Activated B cell treated with CpG ODN at 0.5 μM for 24 hours (primary cell): ENCODE data around the gene SCGB1D2. TPM values are rescaled to one million over a fixed set of nuclear protein-coding genes. Genes with fewer than 3 reads are reported as not detected.
"Not testable (repeated sequence)": the region's sequence is repeated elsewhere in the genome, so short reads cannot be mapped to it uniquely, and the experiment has no call there.

ENCODE experiments used
- ATAC-seq: fragments of 200-7000 bp; cut with Tn5 transposase; one replicate; pipeline ENCODE4 v1.10.0; 2021; ENCODE audit warnings: low read depth, mild to moderate bottlenecking, moderate library complexity
- CTCF ChIA-PET: fragments of 350-600 bp; sonication (Branson Sonifier 250); formaldehyde crosslinking; loops from one replicate; lab custom pipeline; 2021; ENCODE audit warnings: antibody characterized with exemption; lab: Charles Lee
- POLR2A ChIA-PET: fragments of 350-600 bp; sonication (Branson Sonifier 250); formaldehyde crosslinking; loops from one replicate; lab custom pipeline; 2021; ENCODE audit warnings: antibody characterized with exemption; lab: Charles Lee
- DNase-seq: peaks from one replicate; pipeline ENCODE4 v3.0.0; 2022
- H3K27ac Mint-ChIP-seq: one replicate; pipeline ENCODE4 v1.8.0; 2020; ENCODE audit warnings: mixed read lengths
- H3K27me3 Mint-ChIP-seq: one replicate; pipeline ENCODE4 v1.8.0; 2021; ENCODE audit warnings: mixed read lengths
- H3K36me3 Mint-ChIP-seq: one replicate; pipeline ENCODE4 v1.8.0; 2021; ENCODE audit warnings: low read depth, mixed read lengths
- H3K4me1 Mint-ChIP-seq: one replicate; pipeline ENCODE4 v1.8.0; 2021; ENCODE audit warnings: mixed read lengths
- H3K4me3 Mint-ChIP-seq: one replicate; pipeline ENCODE4 v1.8.0; 2020; ENCODE audit warnings: mild to moderate bottlenecking, mixed read lengths
- H3K9me3 Mint-ChIP-seq: one replicate; pipeline ENCODE4 v1.8.0; 2020; ENCODE audit warnings: mixed read lengths
- intact Hi-C: fragments of 100-400 bp; cut with micrococcal nuclease; formaldehyde crosslinking; loops from one replicate; pipeline ENCODE4 v1.15.1; 2024
- total RNA-seq: library from RNA; stranded (reverse); gene quantifications from 2 replicates; pipeline ENCODE4 v1.2.3, GENCODE V29; 2022
- TF ChIP-seq, protein P1 (sequence below): fragments of 200-600 bp; IDR thresholded peaks from one replicate; pipeline ENCODE4 v1.8.0; 2022; ENCODE audit warnings: antibody characterized with exemption, mild to moderate bottlenecking

SCGB1D2 gene
- total RNA-seq, 1 donor from 2014 or later: not detected

- no peak overlapping the region for H3K27ac Mint-ChIP-seq
- CTCF ChIA-PET: no interaction called here
- TF ChIP-seq, protein P1, sequence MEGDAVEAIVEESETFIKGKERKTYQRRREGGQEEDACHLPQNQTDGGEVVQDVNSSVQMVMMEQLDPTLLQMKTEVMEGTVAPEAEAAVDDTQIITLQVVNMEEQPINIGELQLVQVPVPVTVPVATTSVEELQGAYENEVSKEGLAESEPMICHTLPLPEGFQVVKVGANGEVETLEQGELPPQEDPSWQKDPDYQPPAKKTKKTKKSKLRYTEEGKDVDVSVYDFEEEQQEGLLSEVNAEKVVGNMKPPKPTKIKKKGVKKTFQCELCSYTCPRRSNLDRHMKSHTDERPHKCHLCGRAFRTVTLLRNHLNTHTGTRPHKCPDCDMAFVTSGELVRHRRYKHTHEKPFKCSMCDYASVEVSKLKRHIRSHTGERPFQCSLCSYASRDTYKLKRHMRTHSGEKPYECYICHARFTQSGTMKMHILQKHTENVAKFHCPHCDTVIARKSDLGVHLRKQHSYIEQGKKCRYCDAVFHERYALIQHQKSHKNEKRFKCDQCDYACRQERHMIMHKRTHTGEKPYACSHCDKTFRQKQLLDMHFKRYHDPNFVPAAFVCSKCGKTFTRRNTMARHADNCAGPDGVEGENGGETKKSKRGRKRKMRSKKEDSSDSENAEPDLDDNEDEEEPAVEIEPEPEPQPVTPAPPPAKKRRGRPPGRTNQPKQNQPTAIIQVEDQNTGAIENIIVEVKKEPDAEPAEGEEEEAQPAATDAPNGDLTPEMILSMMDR: no peak
- no peaks in the 10 kb centered on the region for H3K9me3 Mint-ChIP-seq
- peaks cover 5% of the 10 kb centered on the region for H3K27me3 Mint-ChIP-seq
- H3K4me1 Mint-ChIP-seq: no peaks in the 10 kb centered on the region
- DNase-seq (no peak), ATAC-seq (no peak)
- intact Hi-C loops: no loop called here
- POLR2A ChIA-PET: no interaction called here
- no peak overlapping the region for H3K4me3 Mint-ChIP-seq
- H3K36me3 Mint-ChIP-seq: no peaks in the 10 kb centered on the region
These were observed 39.1 kb upstream of the SCGB1D2 start for GRCh38 chr11:62202910-62203309.

- CTCF ChIA-PET: no interaction called here
- H3K9me3 Mint-ChIP-seq: no peaks in the 10 kb centered on the region
- intact Hi-C loops: no loop called here
- DNase-seq (no peak), ATAC-seq (no peak)
- no peak overlapping the region for H3K27ac Mint-ChIP-seq
- no peaks in the 10 kb centered on the region for H3K36me3 Mint-ChIP-seq
- no peaks in the 10 kb centered on the region for H3K4me1 Mint-ChIP-seq
- POLR2A ChIA-PET: no interaction called here
- TF ChIP-seq, protein P1: no peak
- H3K4me3 Mint-ChIP-seq: no peak overlapping the region
- peaks cover 8% of the 10 kb centered on the region for H3K27me3 Mint-ChIP-seq
These were observed 37.6 kb upstream of the SCGB1D2 start for GRCh38 chr11:62204430-62204829.

DNA sequence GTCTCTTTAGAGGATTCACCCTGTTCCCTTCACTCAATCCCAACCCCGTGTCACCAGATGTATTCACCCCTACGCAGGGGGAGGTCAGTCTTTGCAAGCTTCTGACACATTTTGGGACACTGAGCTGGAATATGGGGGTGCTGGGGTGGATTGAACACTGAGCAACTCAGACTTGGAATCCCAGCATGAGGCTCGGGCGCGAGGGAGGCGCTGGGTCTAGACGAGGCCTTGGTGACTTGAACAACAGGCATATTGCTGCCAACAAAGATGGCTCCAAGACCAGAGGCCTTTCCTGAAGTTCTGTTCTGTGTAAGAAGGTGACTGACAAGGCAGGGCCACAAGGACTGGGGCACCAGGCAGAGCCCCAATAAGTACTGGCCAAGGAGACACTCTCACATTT is 36.6 kb upstream of the SCGB1D2 start:
- intact Hi-C loops: no loop called here
- DNase-seq (no peak), ATAC-seq (no peak)
- no peaks in the 10 kb centered on the region for H3K4me1 Mint-ChIP-seq
- no peak overlapping the region for H3K27ac Mint-ChIP-seq
- no peak overlapping the region for H3K4me3 Mint-ChIP-seq
- no peaks in the 10 kb centered on the region for H3K36me3 Mint-ChIP-seq
- TF ChIP-seq, protein P1: no peak
- no peaks in the 10 kb centered on the region for H3K9me3 Mint-ChIP-seq
- ChIA-PET POLR2A (no interaction called here), CTCF (no interaction called here)
- peaks cover 8% of the 10 kb centered on the region for H3K27me3 Mint-ChIP-seq

GRCh38 chr11:62206276-62207066 is 35.6 kb upstream of the SCGB1D2 start:
- H3K36me3 Mint-ChIP-seq, H3K9me3 Mint-ChIP-seq, DNase-seq, H3K4me1 Mint-ChIP-seq, intact Hi-C loops, ATAC-seq, H3K4me3 Mint-ChIP-seq, POLR2A ChIA-PET, CTCF ChIA-PET, H3K27ac Mint-ChIP-seq: not testable (repeated sequence)
- H3K27me3 Mint-ChIP-seq: peaks cover 11% of the 10 kb centered on the region

GRCh38 chr11:62208785-62209144 is 33.3 kb upstream of the SCGB1D2 start:
- TF ChIP-seq, protein P1: no peak
- Mint-ChIP-seq H3K36me3 (no peaks in the 10 kb centered on the region), H3K9me3 (no peaks in the 10 kb centered on the region), H3K27ac (no peak overlapping the region), H3K4me1 (no peaks in the 10 kb centered on the region), H3K4me3 (no peak overlapping the region), H3K27me3 (peaks cover 11% of the 10 kb centered on the region)
- intact Hi-C loops: loop anchor here (2.0 kb wide), 1 partner anchor 412 kb away; no protein-coding TSS in a partner anchor
- ChIA-PET CTCF (no interaction called here), POLR2A (no interaction called here)
- no peak for ATAC-seq
- no peak for DNase-seq
